Testis (tissue), 2 donors: ENCODE data around the gene MOGAT3.

Experiments used
- CTCF ChIP-seq, 3 experiments: fragments of 450-650 bp in 2 of 3; fragments of 200-600 bp in 1 of 3; sonication (generic) in 1 of 3; IDR thresholded peaks; one replicate each; pipeline ENCODE4 v1.5.1; 2016 to 2019; ENCODE audit warnings: antibody characterized with exemption in 3 of 3, mild to moderate bottlenecking in 2 of 3, moderate library complexity in 1 of 3
- POLR2A ChIP-seq: fragments of 450-650 bp; IDR thresholded peaks from one replicate; pipeline ENCODE4 v1.6.1; 2017; ENCODE audit warnings: antibody characterized with exemption, mild to moderate bottlenecking, moderate library complexity

- no peak for TF ChIP-seq CTCF (IDR thresholded peaks at IDR 0.05)
- no peak for TF ChIP-seq POLR2A
Measured at GRCh38 chr7:101165958-101166647, 34.7 kb downstream of the MOGAT3 start.
